Liver (tissue), 3 donors: Measurements from ENCODE around the gene RBM18.

ENCODE experiments used
- CTCF ChIP-seq: fragments of 150-350 bp; IDR thresholded peaks from 2 replicates; pipeline ENCODE4 v1.5.1; 2017; ENCODE audit warnings: improper control_type of control experiment, low read depth, low read length; ENCODE audit not compliant: missing input control
- FOXA1 ChIP-seq: IDR thresholded peaks from 2 replicates; pipeline ENCODE4 v1.6.1; 2016; ENCODE audit warnings: antibody characterized with exemption
- GABPA ChIP-seq, 2 donors: IDR thresholded peaks in 1 of 2; conservative IDR thresholded peaks in 1 of 2; 2 replicates each; pipeline ENCODE4 v1.6.1; 2016; ENCODE audit warnings: antibody characterized with exemption in 2 of 2, mild to moderate bottlenecking in 1 of 2, moderate library complexity in 1 of 2
- SP1 ChIP-seq: IDR thresholded peaks from 2 replicates; pipeline ENCODE4 v1.6.1; 2018; ENCODE audit warnings: antibody characterized with exemption, mild to moderate bottlenecking
- TF ChIP-seq, protein P1 (sequence below): IDR thresholded peaks from 2 replicates; pipeline ENCODE4 v1.6.1; 2016; ENCODE audit warnings: antibody characterized with exemption, mild to moderate bottlenecking
- donor health status: healthy.
- donor health status: healthy.

DNA sequence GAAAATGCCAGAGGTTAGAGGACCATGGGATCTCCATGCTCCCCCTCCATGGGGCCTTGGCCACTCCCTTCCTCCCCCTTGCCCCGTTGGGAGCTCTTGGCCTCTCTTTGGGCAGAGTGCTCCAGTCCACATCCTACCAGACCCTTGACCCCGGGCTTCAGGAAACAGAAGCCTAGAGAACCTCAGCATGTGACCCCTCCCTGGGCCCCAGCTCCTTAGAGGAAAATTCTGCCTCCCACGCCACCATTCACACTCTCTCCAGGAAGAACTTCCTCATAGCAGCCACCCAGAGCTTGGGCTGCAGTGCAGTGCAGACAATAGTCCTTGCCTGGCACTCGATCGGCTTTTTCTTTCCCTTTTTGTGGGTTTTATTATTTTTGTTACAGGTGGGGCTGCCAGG lies 41.8 kb downstream of the RBM18 start:
- TF ChIP-seq CTCF (no peak), FOXA1 (no peak), GABPA (IDR thresholded peaks at IDR 0.05 in 1 of 2, conservative IDR thresholded peaks at IDR 0.05 in 1 of 2) (no peak), SP1 (no peak)
- TF ChIP-seq, protein P1, sequence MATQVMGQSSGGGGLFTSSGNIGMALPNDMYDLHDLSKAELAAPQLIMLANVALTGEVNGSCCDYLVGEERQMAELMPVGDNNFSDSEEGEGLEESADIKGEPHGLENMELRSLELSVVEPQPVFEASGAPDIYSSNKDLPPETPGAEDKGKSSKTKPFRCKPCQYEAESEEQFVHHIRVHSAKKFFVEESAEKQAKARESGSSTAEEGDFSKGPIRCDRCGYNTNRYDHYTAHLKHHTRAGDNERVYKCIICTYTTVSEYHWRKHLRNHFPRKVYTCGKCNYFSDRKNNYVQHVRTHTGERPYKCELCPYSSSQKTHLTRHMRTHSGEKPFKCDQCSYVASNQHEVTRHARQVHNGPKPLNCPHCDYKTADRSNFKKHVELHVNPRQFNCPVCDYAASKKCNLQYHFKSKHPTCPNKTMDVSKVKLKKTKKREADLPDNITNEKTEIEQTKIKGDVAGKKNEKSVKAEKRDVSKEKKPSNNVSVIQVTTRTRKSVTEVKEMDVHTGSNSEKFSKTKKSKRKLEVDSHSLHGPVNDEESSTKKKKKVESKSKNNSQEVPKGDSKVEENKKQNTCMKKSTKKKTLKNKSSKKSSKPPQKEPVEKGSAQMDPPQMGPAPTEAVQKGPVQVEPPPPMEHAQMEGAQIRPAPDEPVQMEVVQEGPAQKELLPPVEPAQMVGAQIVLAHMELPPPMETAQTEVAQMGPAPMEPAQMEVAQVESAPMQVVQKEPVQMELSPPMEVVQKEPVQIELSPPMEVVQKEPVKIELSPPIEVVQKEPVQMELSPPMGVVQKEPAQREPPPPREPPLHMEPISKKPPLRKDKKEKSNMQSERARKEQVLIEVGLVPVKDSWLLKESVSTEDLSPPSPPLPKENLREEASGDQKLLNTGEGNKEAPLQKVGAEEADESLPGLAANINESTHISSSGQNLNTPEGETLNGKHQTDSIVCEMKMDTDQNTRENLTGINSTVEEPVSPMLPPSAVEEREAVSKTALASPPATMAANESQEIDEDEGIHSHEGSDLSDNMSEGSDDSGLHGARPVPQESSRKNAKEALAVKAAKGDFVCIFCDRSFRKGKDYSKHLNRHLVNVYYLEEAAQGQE, result no peak
